ENCODE measurements around the gene CFAP221. TPM values are rescaled to one million over a fixed set of nuclear protein-coding genes. Genes with fewer than 3 reads are reported as not detected.

The CFAP221 gene
- total RNA-seq, 1 donor from 2014 or later = 0.20 TPM

DNA sequence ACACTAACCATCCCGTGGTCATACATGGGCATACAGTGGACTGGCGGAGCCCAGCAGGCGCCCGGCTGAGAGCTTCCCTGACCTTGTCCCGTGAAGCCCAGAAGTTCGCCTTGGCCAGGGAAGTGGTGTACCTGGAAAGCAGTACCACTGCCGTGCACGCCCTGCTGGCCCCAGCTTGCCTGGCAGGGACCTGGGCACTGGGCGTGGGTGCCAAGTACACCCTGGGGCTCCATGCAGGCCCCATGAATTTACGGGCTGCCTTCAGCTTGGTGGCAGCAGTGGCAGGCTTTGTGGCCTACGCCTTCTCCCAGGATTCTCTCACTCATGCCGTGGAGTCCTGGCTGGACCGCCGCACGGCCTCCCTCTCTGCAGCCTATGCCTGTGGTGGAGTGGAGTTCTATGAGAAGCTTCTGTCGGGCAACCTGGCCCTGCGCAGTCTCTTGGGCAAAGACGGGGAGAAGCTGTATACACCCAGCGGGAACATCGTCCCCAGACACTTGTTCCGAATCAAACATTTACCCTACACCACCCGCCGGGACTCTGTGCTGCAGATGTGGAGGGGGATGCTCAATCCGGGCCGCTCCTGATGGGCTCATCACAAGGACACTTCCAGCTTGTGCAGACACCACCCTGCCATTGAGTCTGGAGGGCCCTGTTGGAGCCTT is 137.1 kb downstream of the CFAP221 start:
- no peak for DNase-seq

DNA sequence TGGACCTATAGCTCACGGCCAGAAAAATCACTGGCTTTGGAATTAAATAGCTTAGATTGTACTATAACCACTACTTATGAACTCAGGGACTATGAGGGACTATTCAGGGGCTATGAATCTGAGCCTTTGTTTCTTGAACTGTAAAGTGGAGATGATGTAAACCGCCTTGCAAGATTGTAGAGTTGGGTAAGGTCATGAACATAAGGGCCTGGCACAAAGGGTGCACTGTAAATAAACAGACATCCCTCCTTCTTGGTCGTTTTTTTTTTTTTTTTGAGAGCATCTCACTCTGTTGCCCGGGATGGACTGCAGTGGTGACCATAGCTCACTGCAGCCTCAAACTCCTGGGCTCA is 137.6 kb downstream of the CFAP221 start:
- DNase-seq = no peak

DNA sequence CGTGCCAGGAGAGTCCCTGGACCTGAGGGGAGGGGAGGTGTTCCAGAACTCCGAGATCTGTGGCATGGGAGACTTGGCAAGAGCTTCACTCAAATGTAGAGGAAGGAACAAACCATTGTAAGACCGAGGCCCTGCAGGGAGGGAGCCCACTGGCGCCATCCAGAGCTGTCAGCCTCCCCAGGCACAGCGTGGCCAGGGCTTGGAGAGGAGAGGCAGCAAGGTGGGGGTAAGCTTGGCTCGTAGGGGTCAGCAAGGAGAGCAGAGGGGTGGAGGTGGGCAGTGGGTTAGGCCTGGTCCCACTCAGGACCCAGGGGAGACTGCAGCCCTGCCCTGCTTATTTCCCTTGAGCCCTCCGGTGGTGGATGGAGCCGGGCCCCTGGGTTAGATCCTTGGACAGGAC is 138.3 kb downstream of the CFAP221 start:
- no peak for DNase-seq

DNA sequence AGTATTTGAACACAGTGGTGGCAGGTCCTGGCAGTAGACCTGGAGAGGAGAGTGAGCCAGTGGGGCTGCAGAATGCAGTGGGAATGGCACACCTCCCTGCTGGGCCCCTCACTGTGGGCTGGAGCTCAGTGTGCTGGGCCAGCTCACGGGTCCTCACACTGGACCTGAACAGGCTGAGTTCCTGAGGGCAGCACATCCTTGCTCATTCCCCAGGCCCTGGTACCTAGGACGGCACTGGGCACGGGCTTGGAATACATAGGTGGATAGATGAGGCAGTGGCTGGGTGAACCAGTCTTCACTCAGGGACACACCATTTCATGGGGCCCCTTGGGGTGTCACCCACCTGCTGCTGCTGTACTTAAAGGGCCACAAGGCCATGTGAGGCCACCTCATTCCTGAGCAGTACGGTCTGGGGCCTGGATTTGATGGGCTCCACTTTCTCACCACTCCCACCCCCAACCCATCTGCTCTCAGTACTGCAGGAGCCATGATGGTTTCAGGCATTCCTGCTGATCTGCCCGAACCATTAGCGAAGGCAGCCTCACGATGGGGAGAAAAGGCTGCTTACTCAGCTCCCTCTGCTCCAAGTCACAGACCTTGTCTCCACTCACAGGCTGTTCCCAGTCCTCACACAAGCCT is 138.9 kb downstream of the CFAP221 start:
- DNase-seq = no peak

DNA sequence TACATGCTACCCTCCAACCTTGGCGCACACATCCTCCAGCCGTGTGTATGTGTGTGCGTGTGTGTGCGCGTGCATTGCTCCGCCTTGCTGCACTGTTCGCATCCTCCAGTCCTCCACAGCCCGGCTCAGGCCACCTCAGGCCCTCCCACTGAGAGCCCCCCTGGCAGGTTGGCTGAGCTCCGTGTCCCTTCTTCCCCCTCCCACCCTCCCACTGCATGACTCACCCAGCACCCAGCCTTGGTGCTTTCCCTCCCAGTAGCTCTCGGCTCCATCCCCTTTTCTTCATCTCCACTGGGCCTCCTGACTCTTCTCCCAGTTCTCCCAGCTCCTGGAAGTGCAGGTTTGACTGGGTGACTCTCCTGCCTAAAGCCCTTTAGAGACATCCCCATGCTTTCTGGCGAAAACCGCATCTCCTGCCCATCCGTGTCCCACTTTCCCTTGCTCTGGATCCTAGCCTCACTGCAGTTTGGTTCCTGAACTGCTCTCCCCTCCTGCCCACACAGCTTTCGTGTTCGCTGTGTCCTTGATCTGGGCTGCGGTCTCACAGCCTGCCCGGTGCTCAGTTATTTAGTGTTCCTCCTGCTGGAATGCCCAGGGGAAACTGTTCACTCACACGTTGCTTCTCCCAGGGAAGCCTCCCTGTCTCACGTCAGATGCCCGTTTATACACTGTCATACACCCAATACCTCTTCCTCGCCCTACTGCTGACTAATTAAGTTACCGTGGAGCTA is 139.6 kb downstream of the CFAP221 start:
- no peak for DNase-seq

DNA sequence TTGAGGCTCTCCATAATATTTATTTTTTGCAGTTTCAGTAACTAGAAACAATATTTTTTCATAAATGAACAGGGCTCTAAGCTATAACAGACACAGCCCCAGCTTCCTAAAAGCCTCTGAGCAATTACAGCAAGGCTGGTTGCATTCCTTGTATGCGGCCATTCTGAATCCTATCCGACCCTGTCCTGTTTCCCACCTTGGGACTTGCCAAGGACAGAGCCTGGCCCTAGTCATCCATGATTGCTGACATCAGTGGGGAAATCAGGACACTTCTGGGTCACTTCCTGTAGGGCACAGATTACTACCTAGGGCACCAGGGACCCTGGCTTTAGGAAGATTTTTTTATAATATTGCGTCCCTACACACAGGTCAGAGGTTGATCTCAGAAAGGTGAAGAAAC is 140.3 kb downstream of the CFAP221 start:
- DNase-seq = no peak

DNA sequence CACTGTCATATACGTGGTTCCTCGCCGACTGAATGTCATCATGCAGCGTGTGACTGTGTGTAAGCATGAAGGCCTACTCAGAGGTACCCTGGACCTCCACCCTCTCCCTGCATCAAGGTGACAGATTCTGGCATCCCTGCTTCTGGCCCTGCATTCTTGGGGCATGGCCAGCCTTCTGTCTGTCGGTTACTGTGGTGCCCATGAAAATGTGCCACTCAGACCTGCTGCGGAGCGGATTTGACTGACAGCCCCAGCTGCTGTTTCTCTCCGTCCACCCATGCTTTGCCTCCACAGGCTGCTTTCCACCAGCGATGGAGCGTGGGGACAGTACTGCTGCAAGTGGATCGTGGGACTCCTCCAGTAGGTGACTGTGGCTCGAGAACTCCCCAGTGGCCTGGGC is 144.4 kb downstream of the CFAP221 start:
- no peak for DNase-seq

DNA sequence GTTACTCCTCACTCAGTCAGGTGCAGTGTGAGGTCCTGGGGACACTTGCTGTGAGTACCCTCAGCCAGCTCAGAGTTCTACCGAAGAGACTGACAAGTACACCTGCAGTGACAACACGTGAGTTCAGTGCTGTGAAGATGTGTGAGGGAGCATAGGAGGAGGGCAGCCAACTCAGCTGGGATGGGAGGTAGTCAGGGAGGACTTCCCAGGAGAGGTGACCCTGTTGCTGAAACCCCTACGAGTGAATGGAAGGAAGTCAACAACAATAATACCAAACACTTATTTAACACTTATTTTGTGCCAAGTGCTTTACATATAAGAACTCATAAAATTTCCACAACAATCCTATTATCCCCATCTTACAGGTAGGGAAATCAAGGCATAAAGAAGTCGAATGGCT is 145.0 kb downstream of the CFAP221 start:
- no peak for DNase-seq

DNA sequence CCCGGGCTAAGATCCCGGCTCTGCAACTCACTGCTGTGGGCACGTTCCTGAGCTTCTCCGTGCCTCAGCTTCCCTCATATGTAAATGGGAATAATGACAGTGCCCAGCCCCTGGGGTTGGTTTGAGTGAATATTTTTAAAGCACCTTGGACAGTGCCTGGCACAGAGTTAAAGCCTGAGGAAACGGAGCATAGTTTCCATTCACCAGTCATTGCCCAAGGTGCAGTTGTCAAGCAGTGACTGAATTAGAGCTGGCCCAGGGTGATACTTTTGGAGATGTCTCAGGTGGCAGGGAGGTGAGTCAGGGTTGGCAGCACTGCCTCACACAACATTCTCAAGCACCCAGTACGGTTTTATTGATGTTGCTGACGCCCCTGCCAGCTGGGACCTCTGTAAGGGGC is 146.9 kb downstream of the CFAP221 start:
- DNase-seq = no peak

DNA sequence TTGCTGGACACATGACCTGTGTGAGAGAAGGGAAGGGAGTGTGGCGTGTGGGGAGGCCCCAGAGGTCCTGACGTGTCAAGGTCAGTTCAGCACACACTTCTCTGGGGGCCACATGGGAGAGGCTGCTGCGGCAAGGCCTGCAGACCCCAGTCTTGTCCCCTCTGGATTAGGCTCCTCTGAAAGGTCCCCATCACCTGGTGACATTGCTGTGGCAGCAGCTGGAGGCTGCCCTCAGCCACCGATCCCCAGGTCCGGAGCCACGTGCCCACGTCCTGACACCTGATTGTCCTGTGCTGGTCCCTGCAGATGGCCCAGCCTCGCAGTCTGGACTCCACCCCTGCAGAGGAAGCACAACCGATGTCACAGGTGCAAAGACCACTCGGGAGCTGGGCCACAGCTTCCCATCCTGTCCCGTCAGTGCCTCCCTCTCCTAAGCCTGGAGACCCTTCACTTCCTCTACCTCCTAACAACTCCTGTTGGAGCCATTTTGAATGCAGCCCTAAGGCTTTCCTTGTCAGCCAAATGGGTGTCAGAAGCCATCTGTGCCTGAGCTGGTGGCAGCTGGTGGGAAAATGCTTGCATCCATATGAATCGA is 147.5 kb downstream of the CFAP221 start:
- no peak for DNase-seq

DNA sequence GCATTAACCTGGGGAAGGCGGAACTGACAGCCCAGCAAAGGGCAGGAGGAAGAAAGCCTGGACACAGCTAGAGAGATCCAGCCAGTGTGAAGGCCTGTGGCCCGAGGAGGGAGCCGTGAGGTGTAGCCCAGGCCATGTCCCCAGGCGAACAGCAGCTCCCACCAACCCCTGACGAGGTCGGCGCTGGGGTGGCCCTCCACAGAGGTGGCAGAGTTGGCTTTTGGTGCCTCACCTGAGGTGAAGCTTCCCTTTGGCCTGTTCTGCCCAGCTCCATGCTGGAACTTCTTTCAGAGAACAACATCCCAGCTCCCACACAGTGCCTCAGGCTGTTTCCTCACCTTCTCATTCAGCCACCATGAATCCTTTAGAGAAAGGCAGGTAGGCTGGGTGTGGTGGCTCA is 148.1 kb downstream of the CFAP221 start:
- no peak for DNase-seq

DNA sequence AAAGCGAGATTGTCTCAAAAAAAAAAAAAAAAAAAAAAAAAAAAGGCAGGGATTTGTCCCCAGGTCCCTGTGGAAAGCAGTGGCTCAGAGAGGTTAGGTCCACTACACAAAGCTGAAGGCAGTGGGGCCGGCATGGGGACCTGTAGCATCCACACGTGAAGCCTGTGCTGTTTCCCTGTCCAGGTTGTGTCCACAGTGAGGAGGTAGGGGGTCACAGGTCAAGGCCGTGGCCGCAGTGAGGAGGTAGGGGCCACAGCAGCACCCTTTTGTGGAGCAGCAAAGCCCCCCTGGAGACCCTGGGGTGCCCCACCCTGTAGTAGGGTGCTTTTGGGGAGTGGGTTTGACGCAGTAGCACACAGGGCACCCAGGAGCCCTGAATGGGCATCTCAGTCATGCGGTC is 148.7 kb downstream of the CFAP221 start:
- DNase-seq = no peak

DNA sequence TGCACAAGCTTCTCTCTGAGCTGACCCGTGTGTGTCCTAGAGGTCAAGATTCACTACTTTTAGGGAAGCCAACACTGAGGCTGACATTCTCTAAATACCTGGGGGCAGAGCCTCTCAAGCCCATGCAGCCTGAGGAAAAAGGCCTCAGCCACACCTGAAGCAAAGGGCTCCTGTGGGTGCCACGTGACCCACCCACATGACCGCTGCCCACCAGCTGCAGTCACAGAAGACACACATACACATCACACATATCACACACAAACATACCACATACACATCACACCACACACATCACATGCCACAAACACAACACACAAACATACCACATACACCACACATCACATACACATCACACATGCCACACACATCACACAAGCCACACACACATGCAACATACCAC is 149.3 kb downstream of the CFAP221 start:
- DNase-seq = no peak

DNA sequence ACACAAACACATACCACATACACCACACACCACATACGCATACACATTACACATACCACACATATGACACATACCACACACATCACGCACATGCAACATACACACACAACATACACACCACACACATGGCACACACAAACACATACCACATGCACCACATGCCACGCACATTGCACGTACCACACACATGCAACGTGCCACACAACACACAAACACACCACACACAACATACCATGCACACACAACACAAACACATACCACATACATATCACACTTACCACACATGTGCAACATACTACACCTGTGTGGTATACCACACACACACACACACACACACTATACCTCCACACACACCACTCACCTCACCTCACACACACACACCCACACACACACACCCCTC is 149.7 kb downstream of the CFAP221 start:
- no peak for DNase-seq

DNA sequence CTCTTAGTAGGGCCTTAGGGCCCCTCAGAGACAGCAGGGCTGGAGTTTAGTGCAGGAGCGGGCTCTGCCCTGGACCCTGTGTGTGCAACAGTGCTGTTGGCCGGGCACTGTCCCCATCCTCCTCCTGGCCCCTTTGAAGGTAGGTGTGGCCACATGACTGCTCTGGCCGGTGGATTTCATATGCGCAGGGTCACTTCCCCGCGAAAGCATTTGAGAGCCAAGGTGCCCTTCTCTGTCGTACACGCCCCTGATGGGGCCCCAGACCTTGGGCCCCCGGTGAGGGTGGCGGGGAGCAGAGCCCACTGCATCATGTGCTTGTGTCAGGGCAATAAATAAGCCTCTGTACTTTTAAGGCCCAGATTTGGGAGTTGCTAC is 150.2 kb downstream of the CFAP221 start:
- no peak for DNase-seq

DNA sequence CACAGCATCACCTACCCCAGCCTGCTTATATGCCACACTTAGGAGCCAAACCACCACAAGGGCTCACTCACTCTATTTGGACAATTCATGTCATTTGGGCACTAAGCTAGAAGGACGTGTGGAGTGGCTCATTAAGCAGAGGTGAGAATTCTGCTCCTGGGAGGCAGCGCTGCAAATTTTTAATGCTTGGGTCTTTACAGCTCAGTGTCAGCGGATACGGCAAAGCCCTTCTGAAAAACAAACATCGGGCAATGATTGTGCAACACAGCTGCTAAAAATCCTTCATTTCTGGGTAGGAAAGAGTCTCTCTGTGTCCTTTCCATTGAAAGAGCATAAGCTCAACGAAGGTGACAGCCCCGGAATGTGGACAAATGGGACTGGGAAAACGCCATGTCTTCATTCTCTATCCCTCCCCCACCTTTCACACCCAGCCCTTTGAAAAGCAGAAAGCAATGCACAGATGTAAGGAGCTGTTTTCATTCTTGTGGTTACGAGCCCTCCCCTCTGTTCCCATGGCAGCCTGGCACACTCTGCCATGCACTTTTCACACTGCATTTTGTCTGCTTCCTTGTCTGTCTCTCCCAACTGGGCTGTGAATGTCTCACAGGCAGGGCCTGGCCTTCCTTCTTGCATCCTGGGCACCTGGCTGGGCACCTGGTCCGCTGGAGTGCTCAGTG is 150.7 kb downstream of the CFAP221 start:
- DNase-seq = peak; percentile 31

DNA sequence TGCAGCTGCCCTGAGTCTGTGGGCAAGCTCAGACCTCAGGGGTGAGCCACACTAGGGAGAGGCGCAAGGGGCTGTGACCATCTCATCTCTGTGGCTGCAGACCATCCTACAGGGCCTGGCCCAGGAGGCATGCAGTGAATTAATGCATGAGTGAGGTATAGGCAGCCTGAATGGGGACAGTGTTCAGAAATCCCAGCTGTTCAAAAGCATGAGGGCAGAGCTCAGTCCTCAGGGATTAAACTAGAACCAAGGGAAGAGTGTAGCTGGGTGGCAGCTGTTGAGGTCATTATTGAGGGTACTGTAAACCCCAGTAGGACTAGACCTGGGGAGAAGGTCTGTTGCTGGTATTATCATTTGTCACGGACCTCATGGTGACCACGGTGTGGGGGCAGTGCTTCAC is 151.8 kb downstream of the CFAP221 start:
- no peak for DNase-seq

DNA sequence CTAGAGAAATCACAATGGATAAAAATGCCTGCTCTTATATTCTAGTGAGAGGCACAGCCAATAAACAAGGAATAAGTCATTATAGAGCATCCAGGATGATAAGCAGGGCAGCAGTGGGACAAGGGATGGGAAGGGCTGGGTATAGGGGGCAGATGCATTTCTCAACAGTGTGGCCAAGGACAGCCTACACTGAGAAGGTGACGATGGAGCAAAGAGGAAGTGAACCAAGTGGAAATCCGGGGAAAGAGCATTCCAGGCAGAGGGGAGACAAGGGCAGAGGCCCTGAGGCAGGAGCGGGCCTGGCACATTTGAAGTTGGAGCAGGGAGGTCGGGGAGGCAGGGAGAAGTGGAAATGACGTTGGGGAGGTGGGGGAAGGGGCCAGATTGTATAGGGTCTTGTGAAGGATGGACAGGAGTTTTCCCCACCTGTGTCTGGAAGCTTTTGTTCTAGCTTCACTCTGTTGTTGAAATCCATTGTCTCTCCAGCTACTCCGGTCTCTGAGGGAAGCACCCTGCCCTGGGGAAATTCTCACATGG is 152.3 kb downstream of the CFAP221 start:
- DNase-seq = no peak

DNA sequence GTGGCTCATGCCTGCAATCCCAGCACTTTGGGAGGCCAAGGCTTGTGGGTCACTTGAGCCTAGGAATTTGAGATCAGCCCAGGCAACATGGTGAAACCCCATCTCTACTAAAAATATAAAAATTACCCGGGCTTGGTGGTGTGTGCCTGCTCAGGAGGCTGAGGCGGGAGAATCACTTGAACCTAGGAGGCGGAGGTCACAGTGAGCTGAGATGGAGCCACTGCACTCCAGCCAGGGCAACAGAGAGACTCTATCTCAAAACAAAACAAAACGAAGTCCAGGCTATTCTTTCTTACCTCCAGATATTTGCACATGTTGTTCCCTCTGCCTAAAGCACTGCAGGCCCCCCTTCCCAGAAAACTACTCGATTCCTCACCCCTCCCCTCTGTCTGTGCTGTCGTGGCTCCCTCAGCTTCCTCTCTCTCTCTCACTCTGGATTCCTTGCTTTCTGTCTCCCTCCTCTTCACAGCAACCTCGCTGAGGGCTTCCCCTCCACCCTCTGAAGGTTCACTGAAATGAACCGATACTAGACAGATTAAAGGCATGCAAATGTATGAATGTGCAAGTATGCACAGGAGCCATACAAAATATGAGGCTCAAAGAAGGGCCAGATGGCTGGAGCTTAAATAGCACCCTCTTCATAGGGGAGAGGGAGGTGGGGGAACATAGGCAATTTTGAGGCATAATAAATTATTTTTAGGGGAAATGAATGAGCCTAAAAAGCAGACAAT is 153.2 kb downstream of the CFAP221 start:
- no peak for DNase-seq

DNA sequence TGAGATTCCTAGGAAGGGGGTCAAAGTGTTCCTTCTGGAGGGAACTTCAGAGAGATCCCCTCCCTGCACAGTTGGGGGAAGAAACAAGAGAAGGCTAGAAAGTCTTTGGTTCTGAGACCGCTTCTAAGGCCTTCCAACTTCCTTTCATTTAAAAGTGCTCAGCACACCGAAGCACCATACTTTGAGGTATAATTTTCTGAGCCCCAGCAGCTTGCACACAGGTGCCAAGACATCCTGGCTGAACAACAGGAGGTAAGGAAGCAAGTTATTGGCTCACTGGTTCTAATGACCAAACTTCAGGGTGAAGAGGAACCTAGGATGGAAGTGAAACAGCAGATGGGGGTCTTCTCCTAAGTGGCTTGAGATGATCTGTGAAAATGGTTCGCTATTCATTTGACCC is 154.0 kb downstream of the CFAP221 start:
- no peak for DNase-seq

DNA sequence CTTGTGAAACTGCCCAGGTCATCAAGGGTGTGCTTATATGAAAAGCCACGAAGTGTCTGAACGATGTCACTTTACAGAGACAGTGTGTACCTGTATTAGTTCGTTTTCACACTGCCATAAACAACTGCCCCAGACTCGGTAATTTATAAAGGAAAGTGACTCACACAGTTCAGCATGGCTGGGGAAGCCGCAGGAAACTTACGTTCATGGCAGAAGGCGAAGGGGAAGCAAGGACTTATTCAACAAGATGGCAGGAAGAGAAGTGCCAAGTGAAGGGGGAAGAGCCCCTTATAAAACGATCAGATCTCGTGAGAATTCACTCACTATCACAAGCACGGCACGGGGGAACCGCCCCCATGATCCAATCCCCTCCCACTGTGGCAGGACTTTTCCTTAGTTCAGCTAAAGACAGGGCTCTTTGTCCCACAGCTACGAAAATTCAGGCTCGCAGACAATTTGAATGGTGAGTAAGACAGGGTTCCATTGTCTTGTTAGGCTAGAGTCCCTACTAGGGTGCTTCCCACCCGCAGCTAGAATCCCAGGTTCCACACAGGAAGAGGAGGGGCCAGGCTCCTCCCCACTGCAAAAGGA is 154.9 kb downstream of the CFAP221 start:
- no peak for DNase-seq

DNA sequence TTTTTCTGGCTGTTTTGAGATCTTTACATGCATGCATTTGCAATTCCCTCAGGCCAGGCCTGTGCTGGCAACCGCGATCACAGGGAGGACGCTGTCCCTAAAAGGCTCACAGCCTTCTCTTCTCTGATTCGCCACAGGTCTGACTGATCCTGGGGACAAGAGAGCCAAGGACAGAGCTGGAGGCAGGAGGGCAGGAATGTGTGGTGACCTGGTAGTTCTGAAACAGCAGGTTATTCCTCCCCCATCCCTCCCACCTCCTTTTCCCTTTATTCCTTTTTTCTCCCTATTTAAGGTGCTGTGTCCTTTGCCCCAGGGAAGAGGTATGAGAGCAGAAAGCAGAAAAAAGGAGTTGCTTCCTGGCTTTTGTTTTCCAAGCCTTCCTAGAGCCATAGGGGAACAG is 156.6 kb downstream of the CFAP221 start:
- no peak for DNase-seq

Data from skin of body (tissue), 2 donors.